Sigmoid colon (tissue), 4 donors: ENCODE data around the gene CELF3.

Source experiments
- CTCF ChIP-seq, 4 experiments: fragments of 450-650 bp in 3 of 4; fragments of 200-600 bp in 1 of 4; IDR thresholded peaks; one replicate each; pipeline ENCODE4 v1.5.1; 2016 to 2019; ENCODE audit warnings: antibody characterized with exemption in 4 of 4, mild to moderate bottlenecking in 3 of 4, moderate library complexity in 2 of 4
- EP300 ChIP-seq, 4 donors: sonication (generic); formaldehyde crosslinking; IDR thresholded peaks; one replicate each; pipeline ENCODE4 v1.6.1; 2017; ENCODE audit warnings: antibody characterized with exemption in 4 of 4

GRCh38 chr1:151689494-151689893 lies 27.1 kb downstream of the CELF3 start:
- TF ChIP-seq CTCF (IDR thresholded peaks at IDR 0.05) (no peak), EP300 (IDR thresholded peaks at IDR 0.05) (no peak)
